HEK293 (cell line): ENCODE data around the gene EML6.

Experiments
- CTCF ChIA-PET: fragments of 350-600 bp; formaldehyde crosslinking; extraction: SDS; loops from one replicate; lab custom pipeline; 2021; ENCODE audit warnings: antibody characterized with exemption; lab: Yijun Ruan, JAX
- POLR2A ChIA-PET: fragments of 300-600 bp; formaldehyde crosslinking; extraction: SDS; loops from one replicate; lab custom pipeline; 2020; ENCODE audit warnings: antibody characterized with exemption, inconsistent platforms; lab: Yijun Ruan, JAX
- H3K27ac ChIP-seq: fragments of 200-500 bp; sonication (Bioruptor generic); 2 replicates; pipeline ENCODE4 v1.5.1; 2014; ENCODE audit warnings: low read depth, low read length, control low read depth, inconsistent platforms; ENCODE audit errors: extremely low read depth
- H3K36me3 ChIP-seq, 2 experiments: fragments of 200-500 bp in 1 of 2; sonication (Bioruptor generic) in 1 of 2; 1 replicate in 1 of 2; 2 replicates in 1 of 2; pipeline ENCODE4 v1.5.1; 2014 to 2017; ENCODE audit warnings: inconsistent platforms in 2 of 2, low read length in 2 of 2; ENCODE audit not compliant: control insufficient read depth in 2 of 2, insufficient read depth in 1 of 2
- H3K4me1 ChIP-seq: fragments of 200-500 bp; sonication (Bioruptor generic); 2 replicates; pipeline ENCODE4 v1.5.1; 2014; ENCODE audit warnings: mild to moderate bottlenecking, low read length, inconsistent platforms; ENCODE audit not compliant: control insufficient read depth, insufficient read depth
- H3K4me3 ChIP-seq: 2 replicates; pipeline ENCODE4 v1.5.1; 2011; ENCODE audit warnings: low read depth, mild to moderate bottlenecking, control low read depth, low read length, moderate library complexity
- H3K9me3 ChIP-seq: fragments of 200-500 bp; sonication (Bioruptor generic); 2 replicates; pipeline ENCODE4 v1.5.1; 2014; ENCODE audit warnings: low read depth, low read length, inconsistent platforms; ENCODE audit not compliant: control insufficient read depth, insufficient read depth
- HOXC10 ChIP-seq: sonication (generic); formaldehyde crosslinking; IDR thresholded peaks from 2 replicates; pipeline ENCODE4 v1.8.1; 2023; ENCODE audit warnings: mild to moderate bottlenecking, missing genetic modification reagents
- IKZF3 ChIP-seq: fragments of 450-650 bp; IDR thresholded peaks from 2 replicates; pipeline ENCODE4 v1.5.0; 2018; ENCODE audit warnings: missing biosample characterization, mild to moderate bottlenecking, missing genetic modification characterization, moderate library complexity
- SP7 ChIP-seq: fragments of 450-650 bp; formaldehyde crosslinking; IDR thresholded peaks from 2 replicates; pipeline ENCODE4 v1.5.1; 2016; ENCODE audit warnings: missing biosample characterization, missing genetic modification characterization
- WT1 ChIP-seq: fragments of 450-650 bp; formaldehyde crosslinking; IDR thresholded peaks from 2 replicates; pipeline ENCODE4 v1.5.1; 2016; ENCODE audit warnings: missing biosample characterization, missing genetic modification characterization
- YY1 ChIP-seq: fragments of 450-650 bp; formaldehyde crosslinking; IDR thresholded peaks from 2 replicates; pipeline ENCODE4 v1.5.1; 2018; ENCODE audit warnings: missing biosample characterization, missing genetic modification characterization
- ZBTB21 ChIP-seq: fragments of 450-650 bp; formaldehyde crosslinking; IDR thresholded peaks from 2 replicates; pipeline ENCODE4 v1.5.1; 2017; ENCODE audit warnings: missing biosample characterization, missing genetic modification characterization
- ZFHX2 ChIP-seq: fragments of 450-650 bp; formaldehyde crosslinking; conservative IDR thresholded peaks from 2 replicates; pipeline ENCODE4 v1.5.1; 2016; ENCODE audit warnings: missing biosample characterization, missing genetic modification characterization
- ZNF133 ChIP-seq: fragments of 450-650 bp; formaldehyde crosslinking; IDR thresholded peaks from 2 replicates; pipeline ENCODE4 v1.5.1; 2016; ENCODE audit warnings: missing biosample characterization, missing genetic modification characterization
- ZNF214 ChIP-seq: fragments of 450-650 bp; formaldehyde crosslinking; IDR thresholded peaks from 2 replicates; pipeline ENCODE4 v1.5.1; 2017; ENCODE audit warnings: missing biosample characterization, mild to moderate bottlenecking, missing genetic modification characterization, borderline replicate concordance
- ZNF266 ChIP-seq: fragments of 450-650 bp; formaldehyde crosslinking; IDR thresholded peaks from 2 replicates; pipeline ENCODE4 v1.5.1; 2016; ENCODE audit warnings: missing biosample characterization, missing genetic modification characterization, low read depth
- ZNF335 ChIP-seq: fragments of 450-650 bp; formaldehyde crosslinking; conservative IDR thresholded peaks from 2 replicates; pipeline ENCODE4 v1.5.1; 2016; ENCODE audit warnings: missing biosample characterization, missing genetic modification characterization
- ZNF350 ChIP-seq: fragments of 450-650 bp; formaldehyde crosslinking; IDR thresholded peaks from 2 replicates; pipeline ENCODE4 v1.5.0; 2017; ENCODE audit warnings: missing biosample characterization, mild to moderate bottlenecking, missing genetic modification characterization
- ZNF423 ChIP-seq: fragments of 450-650 bp; formaldehyde crosslinking; IDR thresholded peaks from 2 replicates; pipeline ENCODE4 v1.5.1; 2016; ENCODE audit warnings: missing biosample characterization, missing genetic modification characterization
- ZNF521 ChIP-seq: fragments of 450-650 bp; formaldehyde crosslinking; IDR thresholded peaks from 2 replicates; pipeline ENCODE4 v1.5.1; 2017; ENCODE audit warnings: missing biosample characterization, mild to moderate bottlenecking, missing genetic modification characterization
- ZNF548 ChIP-seq: fragments of 450-650 bp; formaldehyde crosslinking; IDR thresholded peaks from 2 replicates; pipeline ENCODE4 v1.5.1; 2016; ENCODE audit warnings: missing biosample characterization, missing genetic modification characterization
- ZNF560 ChIP-seq: fragments of 450-650 bp; formaldehyde crosslinking; IDR thresholded peaks from 2 replicates; pipeline ENCODE4 v1.5.1; 2017; ENCODE audit warnings: missing biosample characterization, missing genetic modification characterization, borderline replicate concordance
- ZNF623 ChIP-seq: fragments of 450-650 bp; formaldehyde crosslinking; IDR thresholded peaks from 2 replicates; pipeline ENCODE4 v1.5.1; 2016; ENCODE audit warnings: missing biosample characterization, missing genetic modification characterization
- ZNF626 ChIP-seq: fragments of 450-650 bp; sonication (Bioruptor Pico); formaldehyde crosslinking; IDR thresholded peaks from 2 replicates; pipeline ENCODE4 v1.5.1; 2018; ENCODE audit warnings: missing biosample characterization, missing genetic modification characterization, inconsistent platforms
- ZNF677 ChIP-seq: fragments of 450-650 bp; IDR thresholded peaks from 2 replicates; pipeline ENCODE4 v1.5.0; 2018; ENCODE audit warnings: missing biosample characterization, mild to moderate bottlenecking, missing genetic modification characterization, moderate library complexity
- ZNF747 ChIP-seq: fragments of 450-650 bp; formaldehyde crosslinking; IDR thresholded peaks from 2 replicates; pipeline ENCODE4 v1.5.1; 2016; ENCODE audit warnings: missing biosample characterization, missing genetic modification characterization
- ZNF768 ChIP-seq: fragments of 450-650 bp; formaldehyde crosslinking; IDR thresholded peaks from 2 replicates; pipeline ENCODE4 v1.5.1; 2018; ENCODE audit warnings: missing biosample characterization, mild to moderate bottlenecking, missing genetic modification characterization
- ZNF843 ChIP-seq: fragments of 450-650 bp; formaldehyde crosslinking; IDR thresholded peaks from 2 replicates; pipeline ENCODE4 v1.5.1; 2016; ENCODE audit warnings: missing biosample characterization, missing genetic modification characterization
- ZSCAN23 ChIP-seq: fragments of 450-650 bp; formaldehyde crosslinking; IDR thresholded peaks from 2 replicates; pipeline ENCODE4 v1.5.1; 2016; ENCODE audit warnings: missing biosample characterization, missing genetic modification characterization
- TF ChIP-seq, protein P1 (sequence below): fragments of 450-650 bp; formaldehyde crosslinking; optimal IDR thresholded peaks from 2 replicates; pipeline ENCODE3; 2016; ENCODE audit warnings: missing biosample characterization, mild to moderate bottlenecking, missing genetic modification characterization
- TF ChIP-seq, protein P2 (sequence below): fragments of 450-650 bp; formaldehyde crosslinking; IDR thresholded peaks from 2 replicates; pipeline ENCODE4 v1.5.1; 2016; ENCODE audit warnings: missing biosample characterization, missing genetic modification characterization
- TF ChIP-seq, protein P3 (sequence below): fragments of 450-650 bp; formaldehyde crosslinking; IDR thresholded peaks from 2 replicates; pipeline ENCODE4 v1.5.0; 2017; ENCODE audit warnings: missing biosample characterization, missing genetic modification characterization, borderline replicate concordance
- TF ChIP-seq, protein P4 (sequence below): IDR thresholded peaks from 2 replicates; pipeline ENCODE4 v1.6.1; 2011; ENCODE audit warnings: mild to moderate bottlenecking, low read depth, low read length, borderline replicate concordance
- TF ChIP-seq, protein P5 (sequence below): fragments of 450-650 bp; formaldehyde crosslinking; IDR thresholded peaks from 2 replicates; pipeline ENCODE4 v1.5.1; 2016; ENCODE audit warnings: missing biosample characterization, missing genetic modification characterization
- TF ChIP-seq, protein P6 (sequence below): fragments of 450-650 bp; formaldehyde crosslinking; IDR thresholded peaks from 2 replicates; pipeline ENCODE4 v1.5.1; 2016; ENCODE audit warnings: missing biosample characterization, missing genetic modification characterization

The EML6 gene

DNA sequence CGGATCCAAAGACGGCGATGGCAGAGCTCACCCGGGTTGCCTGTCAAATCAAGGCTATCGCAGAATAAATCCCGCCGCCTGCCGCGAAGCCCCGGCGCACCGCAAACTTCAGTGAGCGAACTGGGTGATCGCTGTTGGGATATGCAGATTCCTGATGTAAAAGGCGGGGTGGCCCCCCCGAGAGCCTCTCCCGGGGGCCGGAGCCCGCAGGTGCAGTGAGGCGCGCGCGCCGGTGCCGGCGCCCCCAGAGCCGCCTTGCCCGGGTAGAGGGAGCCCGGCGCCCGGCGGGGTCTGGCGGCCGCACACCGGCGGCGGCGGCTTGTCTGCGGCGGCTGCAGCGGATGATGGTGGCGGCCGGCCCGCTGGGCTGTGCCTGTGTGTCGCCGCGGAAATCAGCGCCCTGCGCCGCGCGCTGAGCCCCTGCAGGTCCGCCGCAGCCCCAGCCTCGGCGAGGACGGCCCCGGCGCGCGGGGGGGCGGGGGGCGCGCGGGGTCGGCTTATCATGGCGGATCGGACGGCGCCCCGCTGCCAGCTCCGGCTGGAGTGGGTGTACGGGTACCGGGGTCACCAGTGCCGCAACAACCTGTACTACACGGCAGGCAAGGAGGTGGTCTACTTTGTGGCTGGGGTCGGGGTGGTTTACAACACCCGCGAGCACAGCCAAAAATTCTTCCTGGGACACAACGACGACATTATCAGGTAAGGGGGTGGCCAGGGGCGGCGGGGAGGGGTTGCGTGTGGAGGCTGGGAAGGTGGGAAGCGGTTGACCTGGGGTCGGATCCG is 1.3 kb downstream of the EML6 start:
- POLR2A ChIA-PET = no interaction called here
- CTCF ChIA-PET = interaction anchor here (0.9 to 1.2 kb wide), 2 partner anchors 114 to 444 kb away, joined by 3 to 4 read pairs; no protein-coding TSS in a partner anchor
- no peaks in the 10 kb centered on the region for H3K36me3 ChIP-seq
- H3K4me1 ChIP-seq = no peaks in the 10 kb centered on the region; the same call in 1 of the 2 replicates
- H3K4me3 ChIP-seq = peak overlapping the region; percentile 76
- H3K9me3 ChIP-seq = no peaks in the 10 kb centered on the region
- no peak overlapping the region; the same call in 1 of the 2 replicates for H3K27ac ChIP-seq
- TF ChIP-seq, protein P1, sequence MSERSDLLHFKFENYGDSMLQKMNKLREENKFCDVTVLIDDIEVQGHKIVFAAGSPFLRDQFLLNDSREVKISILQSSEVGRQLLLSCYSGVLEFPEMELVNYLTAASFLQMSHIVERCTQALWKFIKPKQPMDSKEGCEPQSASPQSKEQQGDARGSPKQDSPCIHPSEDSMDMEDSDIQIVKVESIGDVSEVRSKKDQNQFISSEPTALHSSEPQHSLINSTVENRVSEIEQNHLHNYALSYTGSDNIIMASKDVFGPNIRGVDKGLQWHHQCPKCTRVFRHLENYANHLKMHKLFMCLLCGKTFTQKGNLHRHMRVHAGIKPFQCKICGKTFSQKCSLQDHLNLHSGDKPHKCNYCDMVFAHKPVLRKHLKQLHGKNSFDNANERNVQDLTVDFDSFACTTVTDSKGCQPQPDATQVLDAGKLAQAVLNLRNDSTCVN (tag by site-specific recombination) = peak; percentile 65
- TF ChIP-seq SP7 (tag by site-specific recombination) (no peak), ZNF521 (tag by site-specific recombination) (no peak), ZNF677 (no peak), ZNF214 (no peak), WT1 (tag by site-specific recombination) (no peak), ZNF350 (no peak), ZNF768 (tag by site-specific recombination) (no peak), YY1 (tag by site-specific recombination) (0 out of 2 replicates have a peak, but pooled peaks have one; percentile 44), ZNF626 (no peak), IKZF3 (tag by site-specific recombination) (no peak), ZNF335 (tag by site-specific recombination) (peak; percentile 68), ZNF623 (tag by site-specific recombination) (no peak), ZFHX2 (tag by site-specific recombination) (peak; percentile 56), ZNF133 (no peak), ZNF843 (no peak), ZBTB21 (tag by site-specific recombination) (no peak), ZNF548 (no peak), ZSCAN23 (tag by site-specific recombination) (no peak), ZNF423 (tag by site-specific recombination) (peak; percentile 54; the same call in 1 of the 2 replicates), ZNF266 (tag by site-specific recombination) (no peak), ZNF560 (tag by site-specific recombination) (no peak), HOXC10 (no peak), ZNF747 (tag by site-specific recombination) (no peak)
- TF ChIP-seq, protein P2, sequence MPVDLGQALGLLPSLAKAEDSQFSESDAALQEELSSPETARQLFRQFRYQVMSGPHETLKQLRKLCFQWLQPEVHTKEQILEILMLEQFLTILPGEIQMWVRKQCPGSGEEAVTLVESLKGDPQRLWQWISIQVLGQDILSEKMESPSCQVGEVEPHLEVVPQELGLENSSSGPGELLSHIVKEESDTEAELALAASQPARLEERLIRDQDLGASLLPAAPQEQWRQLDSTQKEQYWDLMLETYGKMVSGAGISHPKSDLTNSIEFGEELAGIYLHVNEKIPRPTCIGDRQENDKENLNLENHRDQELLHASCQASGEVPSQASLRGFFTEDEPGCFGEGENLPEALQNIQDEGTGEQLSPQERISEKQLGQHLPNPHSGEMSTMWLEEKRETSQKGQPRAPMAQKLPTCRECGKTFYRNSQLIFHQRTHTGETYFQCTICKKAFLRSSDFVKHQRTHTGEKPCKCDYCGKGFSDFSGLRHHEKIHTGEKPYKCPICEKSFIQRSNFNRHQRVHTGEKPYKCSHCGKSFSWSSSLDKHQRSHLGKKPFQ (tag by site-specific recombination) = no peak
- TF ChIP-seq, protein P3, sequence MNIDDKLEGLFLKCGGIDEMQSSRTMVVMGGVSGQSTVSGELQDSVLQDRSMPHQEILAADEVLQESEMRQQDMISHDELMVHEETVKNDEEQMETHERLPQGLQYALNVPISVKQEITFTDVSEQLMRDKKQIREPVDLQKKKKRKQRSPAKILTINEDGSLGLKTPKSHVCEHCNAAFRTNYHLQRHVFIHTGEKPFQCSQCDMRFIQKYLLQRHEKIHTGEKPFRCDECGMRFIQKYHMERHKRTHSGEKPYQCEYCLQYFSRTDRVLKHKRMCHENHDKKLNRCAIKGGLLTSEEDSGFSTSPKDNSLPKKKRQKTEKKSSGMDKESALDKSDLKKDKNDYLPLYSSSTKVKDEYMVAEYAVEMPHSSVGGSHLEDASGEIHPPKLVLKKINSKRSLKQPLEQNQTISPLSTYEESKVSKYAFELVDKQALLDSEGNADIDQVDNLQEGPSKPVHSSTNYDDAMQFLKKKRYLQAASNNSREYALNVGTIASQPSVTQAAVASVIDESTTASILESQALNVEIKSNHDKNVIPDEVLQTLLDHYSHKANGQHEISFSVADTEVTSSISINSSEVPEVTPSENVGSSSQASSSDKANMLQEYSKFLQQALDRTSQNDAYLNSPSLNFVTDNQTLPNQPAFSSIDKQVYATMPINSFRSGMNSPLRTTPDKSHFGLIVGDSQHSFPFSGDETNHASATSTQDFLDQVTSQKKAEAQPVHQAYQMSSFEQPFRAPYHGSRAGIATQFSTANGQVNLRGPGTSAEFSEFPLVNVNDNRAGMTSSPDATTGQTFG (tag by site-specific recombination) = no peak
- TF ChIP-seq, protein P4, sequence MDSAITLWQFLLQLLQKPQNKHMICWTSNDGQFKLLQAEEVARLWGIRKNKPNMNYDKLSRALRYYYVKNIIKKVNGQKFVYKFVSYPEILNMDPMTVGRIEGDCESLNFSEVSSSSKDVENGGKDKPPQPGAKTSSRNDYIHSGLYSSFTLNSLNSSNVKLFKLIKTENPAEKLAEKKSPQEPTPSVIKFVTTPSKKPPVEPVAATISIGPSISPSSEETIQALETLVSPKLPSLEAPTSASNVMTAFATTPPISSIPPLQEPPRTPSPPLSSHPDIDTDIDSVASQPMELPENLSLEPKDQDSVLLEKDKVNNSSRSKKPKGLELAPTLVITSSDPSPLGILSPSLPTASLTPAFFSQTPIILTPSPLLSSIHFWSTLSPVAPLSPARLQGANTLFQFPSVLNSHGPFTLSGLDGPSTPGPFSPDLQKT = no peak
- TF ChIP-seq, protein P5, sequence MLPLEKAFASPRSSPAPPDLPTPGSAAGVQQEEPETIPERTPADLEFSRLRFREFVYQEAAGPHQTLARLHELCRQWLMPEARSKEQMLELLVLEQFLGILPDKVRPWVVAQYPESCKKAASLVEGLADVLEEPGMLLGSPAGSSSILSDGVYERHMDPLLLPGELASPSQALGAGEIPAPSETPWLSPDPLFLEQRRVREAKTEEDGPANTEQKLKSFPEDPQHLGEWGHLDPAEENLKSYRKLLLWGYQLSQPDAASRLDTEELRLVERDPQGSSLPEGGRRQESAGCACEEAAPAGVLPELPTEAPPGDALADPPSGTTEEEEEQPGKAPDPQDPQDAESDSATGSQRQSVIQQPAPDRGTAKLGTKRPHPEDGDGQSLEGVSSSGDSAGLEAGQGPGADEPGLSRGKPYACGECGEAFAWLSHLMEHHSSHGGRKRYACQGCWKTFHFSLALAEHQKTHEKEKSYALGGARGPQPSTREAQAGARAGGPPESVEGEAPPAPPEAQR = no peak
- TF ChIP-seq, protein P6, sequence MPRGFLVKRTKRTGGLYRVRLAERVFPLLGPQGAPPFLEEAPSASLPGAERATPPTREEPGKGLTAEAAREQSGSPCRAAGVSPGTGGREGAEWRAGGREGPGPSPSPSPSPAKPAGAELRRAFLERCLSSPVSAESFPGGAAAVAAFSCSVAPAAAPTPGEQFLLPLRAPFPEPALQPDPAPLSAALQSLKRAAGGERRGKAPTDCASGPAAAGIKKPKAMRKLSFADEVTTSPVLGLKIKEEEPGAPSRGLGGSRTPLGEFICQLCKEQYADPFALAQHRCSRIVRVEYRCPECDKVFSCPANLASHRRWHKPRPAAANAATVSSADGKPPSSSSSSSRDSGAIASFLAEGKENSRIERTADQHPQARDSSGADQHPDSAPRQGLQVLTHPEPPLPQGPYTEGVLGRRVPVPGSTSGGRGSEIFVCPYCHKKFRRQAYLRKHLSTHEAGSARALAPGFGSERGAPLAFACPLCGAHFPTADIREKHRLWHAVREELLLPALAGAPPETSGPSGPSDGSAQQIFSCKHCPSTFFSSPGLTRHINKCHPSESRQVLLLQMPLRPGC = no peak
